HEK293 (cell line): ENCODE results near the gene GCH1.

Source experiments
- CTCF ChIA-PET: fragments of 350-600 bp; formaldehyde crosslinking; extraction: SDS; loops from one replicate; lab custom pipeline; 2021; ENCODE audit warnings: antibody characterized with exemption; lab: Yijun Ruan, JAX
- POLR2A ChIA-PET: fragments of 300-600 bp; formaldehyde crosslinking; extraction: SDS; loops from one replicate; lab custom pipeline; 2020; ENCODE audit warnings: antibody characterized with exemption, inconsistent platforms; lab: Yijun Ruan, JAX
- H3K27ac ChIP-seq: fragments of 200-500 bp; sonication (Bioruptor generic); 2 replicates; pipeline ENCODE4 v1.5.1; 2014; ENCODE audit warnings: low read depth, low read length, control low read depth, inconsistent platforms; ENCODE audit errors: extremely low read depth
- H3K36me3 ChIP-seq, 2 experiments: fragments of 200-500 bp in 1 of 2; sonication (Bioruptor generic) in 1 of 2; 1 replicate in 1 of 2; 2 replicates in 1 of 2; pipeline ENCODE4 v1.5.1; 2014 to 2017; ENCODE audit warnings: inconsistent platforms in 2 of 2, low read length in 2 of 2; ENCODE audit not compliant: control insufficient read depth in 2 of 2, insufficient read depth in 1 of 2
- H3K4me1 ChIP-seq: fragments of 200-500 bp; sonication (Bioruptor generic); 2 replicates; pipeline ENCODE4 v1.5.1; 2014; ENCODE audit warnings: mild to moderate bottlenecking, low read length, inconsistent platforms; ENCODE audit not compliant: control insufficient read depth, insufficient read depth
- H3K4me3 ChIP-seq: 2 replicates; pipeline ENCODE4 v1.5.1; 2011; ENCODE audit warnings: low read depth, mild to moderate bottlenecking, control low read depth, low read length, moderate library complexity
- H3K9me3 ChIP-seq: fragments of 200-500 bp; sonication (Bioruptor generic); 2 replicates; pipeline ENCODE4 v1.5.1; 2014; ENCODE audit warnings: low read depth, low read length, inconsistent platforms; ENCODE audit not compliant: control insufficient read depth, insufficient read depth
- GLI2 ChIP-seq: fragments of 450-650 bp; formaldehyde crosslinking; IDR thresholded peaks from 2 replicates; pipeline ENCODE4; 2017; ENCODE audit warnings: missing biosample characterization, missing genetic modification characterization, low read depth, borderline replicate concordance
- HOXD13 ChIP-seq: sonication (generic); formaldehyde crosslinking; IDR thresholded peaks from 2 replicates; pipeline ENCODE4 v1.8.0; 2022; ENCODE audit warnings: missing genetic modification reagents, borderline replicate concordance
- IKZF3 ChIP-seq: fragments of 450-650 bp; IDR thresholded peaks from 2 replicates; pipeline ENCODE4 v1.5.0; 2018; ENCODE audit warnings: missing biosample characterization, mild to moderate bottlenecking, missing genetic modification characterization, moderate library complexity
- KLF16 ChIP-seq: fragments of 450-650 bp; formaldehyde crosslinking; IDR thresholded peaks from 2 replicates; pipeline ENCODE4 v1.5.1; 2017; ENCODE audit warnings: missing biosample characterization, missing genetic modification characterization
- PRDM10 ChIP-seq: fragments of 450-650 bp; formaldehyde crosslinking; IDR thresholded peaks from 2 replicates; pipeline ENCODE4 v1.5.1; 2016; ENCODE audit warnings: missing biosample characterization, missing genetic modification characterization
- REPIN1 ChIP-seq: fragments of 450-650 bp; formaldehyde crosslinking; IDR thresholded peaks from 2 replicates; pipeline ENCODE4 v1.5.1; 2017; ENCODE audit warnings: missing biosample characterization, missing genetic modification characterization, low read depth
- SALL2 ChIP-seq: fragments of 450-650 bp; formaldehyde crosslinking; IDR thresholded peaks from 2 replicates; pipeline ENCODE4 v1.5.0; 2017; ENCODE audit warnings: missing biosample characterization, mild to moderate bottlenecking, missing genetic modification characterization, borderline replicate concordance
- SETDB1 ChIP-seq: IDR thresholded peaks from one replicate; pipeline ENCODE4 v1.6.1; 2017; ENCODE audit warnings: mild to moderate bottlenecking, low read length, moderate library complexity, mixed read lengths; ENCODE audit not compliant: insufficient read length
- SP2 ChIP-seq: fragments of 450-650 bp; formaldehyde crosslinking; IDR thresholded peaks from 2 replicates; pipeline ENCODE4 v1.5.1; 2016; ENCODE audit warnings: missing biosample characterization, missing genetic modification characterization
- ZFHX2 ChIP-seq: fragments of 450-650 bp; formaldehyde crosslinking; conservative IDR thresholded peaks from 2 replicates; pipeline ENCODE4 v1.5.1; 2016; ENCODE audit warnings: missing biosample characterization, missing genetic modification characterization
- ZIC2 ChIP-seq: fragments of 450-650 bp; formaldehyde crosslinking; IDR thresholded peaks from 2 replicates; pipeline ENCODE4 v1.5.1; 2016; ENCODE audit warnings: missing biosample characterization, missing genetic modification characterization
- ZNF140 ChIP-seq: fragments of 450-650 bp; formaldehyde crosslinking; IDR thresholded peaks from 2 replicates; pipeline ENCODE4 v1.5.1; 2016; ENCODE audit warnings: missing biosample characterization, missing genetic modification characterization
- ZNF169 ChIP-seq: fragments of 450-650 bp; formaldehyde crosslinking; IDR thresholded peaks from 2 replicates; pipeline ENCODE4 v1.5.1; 2016; ENCODE audit warnings: missing biosample characterization, missing genetic modification characterization
- ZNF24 ChIP-seq: fragments of 450-650 bp; formaldehyde crosslinking; IDR thresholded peaks from 2 replicates; pipeline ENCODE4 v1.5.1; 2016; ENCODE audit warnings: missing biosample characterization, missing genetic modification characterization
- ZNF350 ChIP-seq: fragments of 450-650 bp; formaldehyde crosslinking; IDR thresholded peaks from 2 replicates; pipeline ENCODE4 v1.5.0; 2017; ENCODE audit warnings: missing biosample characterization, mild to moderate bottlenecking, missing genetic modification characterization
- ZNF548 ChIP-seq: fragments of 450-650 bp; formaldehyde crosslinking; IDR thresholded peaks from 2 replicates; pipeline ENCODE4 v1.5.1; 2016; ENCODE audit warnings: missing biosample characterization, missing genetic modification characterization
- ZNF555 ChIP-seq: fragments of 450-650 bp; formaldehyde crosslinking; conservative IDR thresholded peaks from 2 replicates; pipeline ENCODE4 v1.5.1; 2017; ENCODE audit warnings: missing biosample characterization, mild to moderate bottlenecking, missing genetic modification characterization, inconsistent platforms
- ZNF600 ChIP-seq: fragments of 450-650 bp; formaldehyde crosslinking; IDR thresholded peaks from 2 replicates; pipeline ENCODE4 v1.5.1; 2016; ENCODE audit warnings: missing biosample characterization, missing genetic modification characterization
- ZNF639 ChIP-seq: fragments of 450-650 bp; formaldehyde crosslinking; IDR thresholded peaks from 2 replicates; pipeline ENCODE4 v1.5.1; 2016; ENCODE audit warnings: missing biosample characterization, missing genetic modification characterization
- ZNF791 ChIP-seq: fragments of 450-650 bp; formaldehyde crosslinking; IDR thresholded peaks from 2 replicates; pipeline ENCODE4 v1.5.1; 2016; ENCODE audit warnings: missing biosample characterization, missing genetic modification characterization
- ZSCAN18 ChIP-seq: fragments of 450-650 bp; formaldehyde crosslinking; IDR thresholded peaks from 2 replicates; pipeline ENCODE4 v1.5.1; 2016; ENCODE audit warnings: missing biosample characterization, missing genetic modification characterization
- ZSCAN4 ChIP-seq: fragments of 450-650 bp; formaldehyde crosslinking; IDR thresholded peaks from 2 replicates; pipeline ENCODE4 v1.5.1; 2017; ENCODE audit warnings: missing biosample characterization, missing genetic modification characterization
- TF ChIP-seq, protein P1 (sequence below): fragments of 450-650 bp; formaldehyde crosslinking; IDR thresholded peaks from 2 replicates; pipeline ENCODE4 v1.5.1; 2016; ENCODE audit warnings: missing biosample characterization, missing genetic modification characterization
- TF ChIP-seq, protein P2 (sequence below): fragments of 450-650 bp; IDR thresholded peaks from 2 replicates; pipeline ENCODE4 v1.5.1; 2018; ENCODE audit warnings: missing biosample characterization, mild to moderate bottlenecking, missing genetic modification characterization
- TF ChIP-seq, protein P3 (sequence below): fragments of 450-650 bp; formaldehyde crosslinking; optimal IDR thresholded peaks from 2 replicates; pipeline ENCODE3; 2016; ENCODE audit warnings: missing biosample characterization, mild to moderate bottlenecking, missing genetic modification characterization

Gene GCH1

GRCh38 chr14:54929556-54929955 is 26.9 kb upstream of the GCH1 start:
- no peaks in the 10 kb centered on the region for H3K9me3 ChIP-seq
- no peak overlapping the region for H3K27ac ChIP-seq
- H3K4me1 ChIP-seq: 0 out of 2 replicates have a peak, but pooled peaks cover 4% of the 10 kb centered on the region
- CTCF ChIA-PET: interaction anchor here (0.7 kb wide), 1 partner anchor 532 kb away, joined by 3 read pairs; no protein-coding TSS in a partner anchor
- POLR2A ChIA-PET: no interaction called here
- no peaks in the 10 kb centered on the region; a peak in 1 of 3 replicates for H3K36me3 ChIP-seq
- TF ChIP-seq, protein P1, sequence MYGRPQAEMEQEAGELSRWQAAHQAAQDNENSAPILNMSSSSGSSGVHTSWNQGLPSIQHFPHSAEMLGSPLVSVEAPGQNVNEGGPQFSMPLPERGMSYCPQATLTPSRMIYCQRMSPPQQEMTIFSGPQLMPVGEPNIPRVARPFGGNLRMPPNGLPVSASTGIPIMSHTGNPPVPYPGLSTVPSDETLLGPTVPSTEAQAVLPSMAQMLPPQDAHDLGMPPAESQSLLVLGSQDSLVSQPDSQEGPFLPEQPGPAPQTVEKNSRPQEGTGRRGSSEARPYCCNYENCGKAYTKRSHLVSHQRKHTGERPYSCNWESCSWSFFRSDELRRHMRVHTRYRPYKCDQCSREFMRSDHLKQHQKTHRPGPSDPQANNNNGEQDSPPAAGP (tag by site-specific recombination): no peak
- no peak for TF ChIP-seq ZNF791 (tag by site-specific recombination)
- TF ChIP-seq HOXD13 (CRISPR knock-in tag): no peak
- no peak for TF ChIP-seq GLI2 (tag by site-specific recombination)
- TF ChIP-seq IKZF3 (tag by site-specific recombination): no peak
- TF ChIP-seq ZSCAN18 (tag by site-specific recombination): no peak
- TF ChIP-seq SALL2: no peak
- no peak for TF ChIP-seq ZNF169 (tag by site-specific recombination)
- no peak for TF ChIP-seq SETDB1
- no peak for TF ChIP-seq KLF16 (tag by site-specific recombination)
- TF ChIP-seq ZNF350 (tag by site-specific recombination): no peak
- no peak for TF ChIP-seq ZNF555 (tag by site-specific recombination)
- TF ChIP-seq, protein P2, sequence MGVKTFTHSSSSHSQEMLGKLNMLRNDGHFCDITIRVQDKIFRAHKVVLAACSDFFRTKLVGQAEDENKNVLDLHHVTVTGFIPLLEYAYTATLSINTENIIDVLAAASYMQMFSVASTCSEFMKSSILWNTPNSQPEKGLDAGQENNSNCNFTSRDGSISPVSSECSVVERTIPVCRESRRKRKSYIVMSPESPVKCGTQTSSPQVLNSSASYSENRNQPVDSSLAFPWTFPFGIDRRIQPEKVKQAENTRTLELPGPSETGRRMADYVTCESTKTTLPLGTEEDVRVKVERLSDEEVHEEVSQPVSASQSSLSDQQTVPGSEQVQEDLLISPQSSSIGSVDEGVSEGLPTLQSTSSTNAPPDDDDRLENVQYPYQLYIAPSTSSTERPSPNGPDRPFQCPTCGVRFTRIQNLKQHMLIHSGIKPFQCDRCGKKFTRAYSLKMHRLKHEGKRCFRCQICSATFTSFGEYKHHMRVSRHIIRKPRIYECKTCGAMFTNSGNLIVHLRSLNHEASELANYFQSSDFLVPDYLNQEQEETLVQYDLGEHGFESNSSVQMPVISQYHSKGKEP (tag by site-specific recombination): no peak
- no peak for TF ChIP-seq ZFHX2 (tag by site-specific recombination)
- no peak for TF ChIP-seq ZIC2 (tag by site-specific recombination)
- TF ChIP-seq ZNF548 (tag by site-specific recombination): no peak
- TF ChIP-seq ZNF639 (tag by site-specific recombination): no peak
- TF ChIP-seq REPIN1 (tag by site-specific recombination): no peak
- TF ChIP-seq, protein P3, sequence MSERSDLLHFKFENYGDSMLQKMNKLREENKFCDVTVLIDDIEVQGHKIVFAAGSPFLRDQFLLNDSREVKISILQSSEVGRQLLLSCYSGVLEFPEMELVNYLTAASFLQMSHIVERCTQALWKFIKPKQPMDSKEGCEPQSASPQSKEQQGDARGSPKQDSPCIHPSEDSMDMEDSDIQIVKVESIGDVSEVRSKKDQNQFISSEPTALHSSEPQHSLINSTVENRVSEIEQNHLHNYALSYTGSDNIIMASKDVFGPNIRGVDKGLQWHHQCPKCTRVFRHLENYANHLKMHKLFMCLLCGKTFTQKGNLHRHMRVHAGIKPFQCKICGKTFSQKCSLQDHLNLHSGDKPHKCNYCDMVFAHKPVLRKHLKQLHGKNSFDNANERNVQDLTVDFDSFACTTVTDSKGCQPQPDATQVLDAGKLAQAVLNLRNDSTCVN (tag by site-specific recombination): no peak
- H3K4me3 ChIP-seq: no peak overlapping the region

GRCh38 chr14:54928216-54928615 is 25.6 kb upstream of the GCH1 start:
- Histone ChIP-seq H3K4me3 (no peak overlapping the region), H3K36me3 (no peaks in the 10 kb centered on the region; a peak in 1 of 3 replicates), H3K9me3 (no peaks in the 10 kb centered on the region), H3K4me1 (0 out of 2 replicates have a peak, but pooled peaks cover 4% of the 10 kb centered on the region), H3K27ac (no peak overlapping the region)
- CTCF ChIA-PET: interaction anchor here (0.7 kb wide), 1 partner anchor 56 kb away, joined by 4 read pairs; no protein-coding TSS in a partner anchor
- POLR2A ChIA-PET: no interaction called here
- TF ChIP-seq ZNF140 (tag by site-specific recombination) (no peak), ZNF600 (tag by site-specific recombination) (no peak), SP2 (no peak), ZFHX2 (tag by site-specific recombination) (no peak), PRDM10 (no peak), ZSCAN4 (no peak), ZNF24 (tag by site-specific recombination) (no peak)
